GM12891 (cell line): ENCODE results near the gene SMIM21.

ENCODE experiments used
- POLR2A ChIP-seq: IDR thresholded peaks from 2 replicates; pipeline ENCODE4 v1.6.1; 2011; ENCODE audit warnings: low read depth, low read length, control low read depth
- POLR2AphosphoS5 ChIP-seq: IDR thresholded peaks from 2 replicates; pipeline ENCODE4 v1.6.1; 2011; ENCODE audit warnings: low read depth, low read length, control low read depth
- POU2F2 ChIP-seq: IDR thresholded peaks from 2 replicates; pipeline ENCODE4 v1.6.1; 2011; ENCODE audit warnings: low read depth, mild to moderate bottlenecking, control low read depth, low read length, moderate library complexity
- SPI1 ChIP-seq: IDR thresholded peaks from 2 replicates; pipeline ENCODE4 v1.6.1; 2011; ENCODE audit warnings: low read depth, low read length, control low read depth
- TAF1 ChIP-seq: IDR thresholded peaks from 2 replicates; pipeline ENCODE4 v1.6.1; 2011; ENCODE audit warnings: low read depth, low read length, control low read depth

DNA sequence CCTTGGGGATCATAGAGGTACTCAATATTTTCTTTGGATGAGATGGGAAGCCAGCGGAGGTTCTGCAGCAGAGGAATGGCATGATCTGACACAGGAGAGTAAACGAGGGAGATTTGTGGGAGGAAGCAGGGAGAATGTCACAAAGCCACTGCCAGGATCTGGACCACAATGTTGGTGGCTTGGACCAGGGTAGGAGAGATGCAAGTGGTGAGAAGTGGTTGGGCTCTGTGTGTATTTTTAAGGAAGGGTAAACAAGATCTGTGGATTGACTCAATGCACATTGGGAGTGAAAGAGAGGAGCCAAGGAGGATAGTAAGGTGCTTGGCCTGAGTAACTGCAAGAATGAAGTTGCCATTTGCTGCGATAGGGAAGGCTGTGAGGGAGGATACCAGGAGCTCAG, 10.5 kb upstream of the SMIM21 start:
- no peak for TF ChIP-seq POLR2A
- no peak for TF ChIP-seq SPI1
- no peak for TF ChIP-seq POLR2AphosphoS5
- TF ChIP-seq POU2F2 = no peak
- TF ChIP-seq TAF1 = no peak
